ENCODE results near the gene GATB. TPM values are rescaled to one million over a fixed set of nuclear protein-coding genes. Genes with fewer than 3 reads are reported as not detected.

GATB gene
- total RNA-seq, 1 donor from 2014 or later: 13.5 TPM

- DNase-seq (ENCODE audit: low spot score): no peak
Observed at GRCh38 chr4:151698213-151698612, 62.6 kb downstream of the GATB start.

- DNase-seq (ENCODE audit: low spot score): no peak
Observed at GRCh38 chr4:151694961-151695720, 65.7 kb downstream of the GATB start.

- DNase-seq (ENCODE audit: low spot score): no peak
Observed at GRCh38 chr4:151692821-151693673, 67.8 kb downstream of the GATB start.

- no peak for DNase-seq (ENCODE audit: low spot score)
Observed at GRCh38 chr4:151692443-151692782, 68.4 kb downstream of the GATB start.

GRCh38 chr4:151691639-151692442 is 69.0 kb downstream of the GATB start:
- no peak for DNase-seq (ENCODE audit: low spot score)

- no peak for DNase-seq (ENCODE audit: low spot score)
Observed at GRCh38 chr4:151690876-151691275, 69.9 kb downstream of the GATB start.

GRCh38 chr4:151690164-151690870 is 70.5 kb downstream of the GATB start:
- no peak for DNase-seq (ENCODE audit: low spot score)

GRCh38 chr4:151689211-151689991 is 71.4 kb downstream of the GATB start:
- DNase-seq (ENCODE audit: low spot score): no peak

GRCh38 chr4:151688785-151689043 is 72.1 kb downstream of the GATB start:
- DNase-seq (ENCODE audit: low spot score): no peak

GRCh38 chr4:151688003-151688784 is 72.6 kb downstream of the GATB start:
- DNase-seq (ENCODE audit: low spot score): no peak

- DNase-seq (ENCODE audit: low spot score): no peak
Observed at GRCh38 chr4:151687021-151687640, 73.7 kb downstream of the GATB start.

GRCh38 chr4:151685303-151685702 is 75.5 kb downstream of the GATB start:
- DNase-seq (ENCODE audit: low spot score): no peak

GRCh38 chr4:151681085-151681484 is 79.7 kb downstream of the GATB start:
- DNase-seq (ENCODE audit: low spot score): no peak

- no peak for DNase-seq (ENCODE audit: low spot score)
Observed at GRCh38 chr4:151679231-151679630, 81.6 kb downstream of the GATB start.

- no peak for DNase-seq (ENCODE audit: low spot score)
Observed at GRCh38 chr4:151678048-151678872, 82.5 kb downstream of the GATB start.

GRCh38 chr4:151677193-151677592 is 83.6 kb downstream of the GATB start:
- no peak for DNase-seq (ENCODE audit: low spot score)

GRCh38 chr4:151676301-151676700 is 84.5 kb downstream of the GATB start:
- DNase-seq (ENCODE audit: low spot score): no peak

GRCh38 chr4:151675411-151675971 is 85.3 kb downstream of the GATB start:
- no peak for DNase-seq (ENCODE audit: low spot score)

Data from mucosa of gallbladder (tissue), 1 donor.